LNCAP (cell line): ENCODE data around the gene STOM.

Source experiments
- TF ChIP-seq, protein P1 (sequence below): fragments of 450-650 bp; IDR thresholded peaks from 2 replicates; pipeline ENCODE4 v1.5.1; 2017; ENCODE audit warnings: mild to moderate bottlenecking

The STOM gene

DNA sequence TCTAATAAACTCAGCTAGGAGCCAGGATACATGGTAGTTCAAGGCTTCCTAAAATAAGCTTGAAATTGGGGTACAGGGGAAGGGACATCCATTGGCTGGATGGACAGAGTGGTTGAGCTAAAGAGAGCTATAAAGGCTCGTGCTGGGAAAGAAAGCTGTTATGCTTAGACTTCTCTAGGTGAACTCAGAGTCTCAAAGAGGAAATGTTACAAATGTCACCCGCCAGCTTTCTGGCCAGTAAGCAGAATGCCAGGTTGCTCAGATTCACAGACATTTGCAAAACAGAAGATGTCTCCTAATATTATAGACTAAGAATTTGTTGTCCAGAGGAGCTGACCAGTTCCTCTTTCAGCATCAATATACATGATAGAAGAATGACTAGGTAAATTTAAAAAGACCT, 30.6 kb downstream of the STOM start:
- TF ChIP-seq, protein P1, sequence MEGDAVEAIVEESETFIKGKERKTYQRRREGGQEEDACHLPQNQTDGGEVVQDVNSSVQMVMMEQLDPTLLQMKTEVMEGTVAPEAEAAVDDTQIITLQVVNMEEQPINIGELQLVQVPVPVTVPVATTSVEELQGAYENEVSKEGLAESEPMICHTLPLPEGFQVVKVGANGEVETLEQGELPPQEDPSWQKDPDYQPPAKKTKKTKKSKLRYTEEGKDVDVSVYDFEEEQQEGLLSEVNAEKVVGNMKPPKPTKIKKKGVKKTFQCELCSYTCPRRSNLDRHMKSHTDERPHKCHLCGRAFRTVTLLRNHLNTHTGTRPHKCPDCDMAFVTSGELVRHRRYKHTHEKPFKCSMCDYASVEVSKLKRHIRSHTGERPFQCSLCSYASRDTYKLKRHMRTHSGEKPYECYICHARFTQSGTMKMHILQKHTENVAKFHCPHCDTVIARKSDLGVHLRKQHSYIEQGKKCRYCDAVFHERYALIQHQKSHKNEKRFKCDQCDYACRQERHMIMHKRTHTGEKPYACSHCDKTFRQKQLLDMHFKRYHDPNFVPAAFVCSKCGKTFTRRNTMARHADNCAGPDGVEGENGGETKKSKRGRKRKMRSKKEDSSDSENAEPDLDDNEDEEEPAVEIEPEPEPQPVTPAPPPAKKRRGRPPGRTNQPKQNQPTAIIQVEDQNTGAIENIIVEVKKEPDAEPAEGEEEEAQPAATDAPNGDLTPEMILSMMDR, result no peak

DNA sequence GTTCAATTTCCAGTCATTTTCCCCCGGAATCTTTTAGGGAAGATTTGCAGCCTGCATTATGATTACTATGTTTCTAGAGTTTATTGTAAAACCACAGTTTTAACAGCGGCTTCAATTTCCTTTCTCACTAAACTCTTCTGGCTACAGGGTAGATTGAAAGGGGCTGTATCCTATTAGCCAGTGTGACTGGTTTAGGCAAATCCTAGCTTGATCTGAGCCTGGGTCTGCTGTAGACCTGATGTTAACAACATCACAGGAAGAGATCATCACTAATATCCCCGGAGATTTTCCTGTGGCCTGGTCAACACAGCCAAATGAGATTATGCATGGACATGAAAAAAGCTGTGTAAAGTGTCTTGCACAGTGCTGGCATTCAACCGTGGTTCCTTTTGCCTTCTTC, 33.4 kb downstream of the STOM start:
- TF ChIP-seq, protein P1, result no peak

DNA sequence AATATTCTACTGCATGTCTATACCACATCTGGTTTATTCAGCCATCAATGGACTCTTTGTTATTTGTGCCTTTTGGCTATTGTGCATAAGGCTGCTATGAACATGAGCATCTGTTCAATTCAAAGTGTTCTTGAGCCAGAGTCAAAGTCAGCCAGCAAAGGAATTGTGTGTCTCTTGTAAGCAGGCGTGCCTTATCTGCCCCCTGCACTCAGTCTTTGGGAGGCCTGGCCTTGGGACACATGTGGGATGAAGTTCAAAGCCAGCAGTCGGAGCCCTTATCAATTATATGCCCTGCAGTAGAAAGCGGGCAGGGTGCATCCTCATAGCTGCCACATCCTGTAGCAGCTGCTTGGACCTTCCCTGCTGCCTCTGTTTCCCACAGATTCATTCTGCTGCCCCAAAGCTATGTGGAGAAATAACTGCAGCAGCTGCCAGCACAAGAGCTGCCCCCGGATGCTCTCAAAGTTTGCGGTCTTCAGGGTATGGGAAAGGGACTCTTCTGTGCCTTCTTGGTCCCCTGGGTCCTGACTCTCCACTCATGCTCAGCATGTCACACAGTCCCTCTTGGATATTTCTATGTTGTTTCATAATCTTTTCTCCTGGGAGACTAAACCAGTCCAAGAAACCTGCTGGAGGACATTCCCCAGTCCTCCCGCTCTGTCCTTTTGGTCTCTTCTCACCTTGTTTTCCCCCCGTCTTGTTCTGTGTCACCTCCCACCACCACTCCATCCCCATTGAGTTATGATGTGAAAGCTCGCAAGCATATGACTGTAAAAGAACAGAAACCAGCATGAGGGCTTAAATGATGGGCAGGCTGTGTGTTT, 35.9 kb downstream of the STOM start:
- TF ChIP-seq, protein P1, result no peak

DNA sequence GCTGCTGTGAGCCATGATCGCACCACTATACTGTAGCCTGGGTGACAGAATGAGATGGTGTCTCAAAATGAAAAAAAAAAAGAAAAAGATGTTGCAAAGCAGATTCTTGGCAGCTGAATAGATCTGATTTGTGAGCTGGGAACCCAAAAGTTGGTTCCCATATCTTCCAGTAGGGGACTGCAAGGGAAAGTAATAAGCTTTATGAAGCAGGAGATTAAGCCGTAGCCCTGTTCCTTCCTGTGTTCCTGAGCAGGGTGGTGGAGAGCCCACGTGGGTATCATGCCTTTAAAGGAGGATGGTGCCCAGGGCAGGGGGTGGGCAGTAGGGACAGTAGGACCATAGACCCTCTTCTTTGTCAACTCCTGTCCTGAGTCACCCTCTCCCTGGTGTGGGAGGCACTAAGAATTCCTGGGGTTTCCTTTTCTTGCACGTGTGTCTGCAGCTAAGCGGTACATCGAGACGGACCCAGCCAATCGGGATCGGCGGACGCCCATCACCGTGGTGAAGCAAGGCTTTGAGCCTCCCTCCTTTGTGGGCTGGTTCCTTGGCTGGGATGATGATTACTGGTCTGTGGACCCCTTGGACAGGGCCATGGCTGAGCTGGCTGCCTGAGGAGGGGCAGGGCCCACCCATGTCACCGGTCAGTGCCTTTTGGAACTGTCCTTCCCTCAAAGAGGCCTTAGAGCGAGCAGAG, 37.9 kb downstream of the STOM start:
- TF ChIP-seq, protein P1, result no peak

DNA sequence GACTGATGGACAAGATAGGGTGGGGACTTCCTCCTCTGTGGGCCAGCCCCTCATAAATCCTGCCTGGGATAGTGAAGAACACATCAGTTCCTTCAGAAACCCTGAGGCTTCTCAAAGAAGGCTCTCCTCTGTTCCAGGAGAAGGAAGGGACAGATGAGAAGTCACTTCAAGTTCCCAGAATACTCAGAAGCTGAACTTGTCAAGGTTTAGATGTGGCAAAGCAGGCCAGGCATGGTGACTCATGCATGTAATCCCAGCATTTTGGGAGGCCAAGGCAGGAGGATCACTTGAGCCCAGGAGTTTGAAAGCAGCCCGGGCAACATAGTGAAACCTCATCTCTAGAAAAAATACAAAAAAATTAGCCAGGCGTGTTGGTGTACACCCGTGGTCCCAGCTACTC, 38.5 kb downstream of the STOM start:
- TF ChIP-seq, protein P1, result no peak

DNA sequence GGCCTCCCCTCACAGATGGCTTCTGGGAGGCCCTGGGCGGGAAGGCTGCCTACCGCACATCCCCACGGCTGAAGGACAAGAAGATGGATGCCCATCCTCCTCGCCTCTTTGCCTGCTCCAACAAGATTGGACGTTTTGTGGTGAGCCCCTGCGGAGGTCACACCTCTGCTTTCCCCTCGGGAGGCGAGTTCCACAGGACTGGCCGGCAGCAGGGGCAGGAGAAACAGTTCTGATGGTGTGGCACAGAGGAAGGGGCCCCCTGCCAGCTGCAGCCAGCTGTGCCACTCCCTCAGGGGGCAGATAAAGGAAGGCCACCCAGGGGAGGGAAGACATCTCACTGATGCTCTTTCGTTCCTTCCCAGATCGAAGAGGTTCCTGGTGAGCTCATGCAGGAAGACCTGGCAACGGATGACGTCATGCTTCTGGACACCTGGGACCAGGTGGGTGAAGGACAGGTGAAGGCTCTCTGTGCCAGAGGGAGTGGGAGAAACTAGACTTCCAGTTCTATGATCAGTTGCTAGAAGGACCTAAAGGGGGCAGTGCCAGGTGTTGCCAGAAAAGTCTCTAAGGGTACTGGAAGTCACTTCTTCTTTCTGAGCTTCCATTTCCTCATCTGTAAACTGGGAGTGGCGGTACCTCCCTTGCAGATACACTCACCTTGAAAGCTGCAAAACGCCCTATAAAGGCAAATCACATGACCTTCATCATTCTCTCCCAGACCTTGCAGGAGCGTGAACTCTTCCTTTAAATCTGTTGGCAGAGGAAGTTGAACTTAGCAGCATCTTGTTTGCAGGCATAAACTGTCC, 41.0 kb downstream of the STOM start:
- TF ChIP-seq, protein P1, result no peak

DNA sequence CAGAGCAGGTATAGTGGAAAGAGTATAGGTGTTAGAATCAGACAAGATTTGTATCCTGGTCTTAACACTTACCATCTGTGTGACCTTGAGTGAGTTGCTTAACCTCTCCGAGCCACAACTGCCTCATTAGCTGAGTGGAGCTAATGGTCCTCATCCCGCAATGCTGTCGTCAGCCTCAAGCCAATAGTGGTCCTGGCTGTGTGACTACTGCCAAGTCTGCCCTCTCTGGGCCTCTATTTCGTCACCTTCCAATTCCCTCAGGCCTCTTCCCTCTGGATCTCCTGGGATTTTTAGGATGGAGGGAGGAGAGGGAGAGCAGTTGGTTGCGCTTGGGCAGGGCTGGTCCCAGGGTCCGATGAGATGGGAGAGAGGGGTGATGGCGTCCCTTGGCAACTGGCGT, 41.6 kb downstream of the STOM start:
- TF ChIP-seq, protein P1, result no peak
